AG04450 (cell line): ENCODE results near the gene FANK1. TPM values are rescaled to one million over a fixed set of nuclear protein-coding genes. Genes with fewer than 3 reads are reported as not detected.
A peak's percentile ranks its signal among the peaks of the same experiment; 100 is the strongest.

Experiments
- CTCF ChIA-PET: fragments of 300-600, 350-600 bp; formaldehyde crosslinking; extraction: SDS; loops from one replicate; lab custom pipeline; 2022; ENCODE audit warnings: antibody characterized with exemption, inconsistent platforms; lab: Charles Lee
- POLR2A ChIA-PET: fragments of 350-600 bp; formaldehyde crosslinking; extraction: SDS; loops from one replicate; lab custom pipeline; 2021; ENCODE audit warnings: antibody characterized with exemption, inconsistent platforms; lab: Yijun Ruan, JAX
- DNase-seq: peaks from one replicate; pipeline ENCODE4 v3.0.0-alpha.2; 2011; ENCODE audit warnings: low read depth, low spot score
- H3K27ac ChIP-seq: one replicate; pipeline ENCODE4 v1.5.1; 2012; ENCODE audit warnings: low read depth, low read length, control low read depth
- H3K27me3 ChIP-seq: one replicate; pipeline ENCODE4 v1.6.0; 2012; ENCODE audit warnings: low read length; ENCODE audit not compliant: control insufficient read depth, insufficient read depth
- H3K4me3 ChIP-seq: 2 replicates; pipeline ENCODE4 v1.5.1; 2011; ENCODE audit warnings: mild to moderate bottlenecking, low read depth, low read length, control low read depth
- H3K9me3 ChIP-seq: 2 replicates; pipeline ENCODE4 v1.5.1; 2012; ENCODE audit warnings: low read length; ENCODE audit not compliant: control insufficient read depth, insufficient read depth
- CTCF ChIP-seq: IDR thresholded peaks from 2 replicates; pipeline ENCODE4 v1.5.1; 2011; ENCODE audit warnings: low read depth, low read length, control low read depth, inconsistent platforms
- polyA plus RNA-seq: library from polyadenylated mRNA; depleted of rRNA; stranded (reverse); fragments of >200 nt; gene quantifications from 2 replicates; pipeline ENCODE4 v1.2.3, GENCODE V29; 2011

Gene FANK1
- polyA plus RNA-seq, 1 experiment: 4.0 TPM

DNA sequence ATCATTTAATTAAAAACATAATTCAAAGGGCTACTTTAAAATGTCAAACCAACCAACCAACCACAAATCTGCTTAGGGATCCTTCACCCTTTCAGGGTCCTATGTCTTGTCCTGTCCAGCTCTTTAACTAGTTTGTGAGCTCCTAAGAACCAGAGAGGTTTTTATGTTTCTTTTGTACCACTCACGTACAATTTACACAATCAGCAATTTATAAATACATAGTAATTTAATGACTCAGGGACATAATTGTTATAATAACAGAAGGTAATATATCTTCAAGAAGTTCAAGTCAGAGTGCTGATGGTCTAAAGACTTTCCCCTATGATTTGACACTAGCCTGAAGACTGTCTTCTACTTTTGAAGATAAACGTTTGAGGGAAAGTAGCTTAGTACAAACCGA is 31.2 kb upstream of the FANK1 start:
- Histone ChIP-seq H3K27ac (no peak overlapping the region), H3K27me3 (no peaks in the 10 kb centered on the region), H3K9me3 (no peaks in the 10 kb centered on the region), H3K4me3 (no peak overlapping the region)
- ChIA-PET POLR2A (no interaction called here), CTCF (interaction anchor here (0.7 to 2.1 kb wide), 2 partner anchors 69 to 1420 kb away, joined by 4 to 11 read pairs; no protein-coding TSS in a partner anchor)
- DNase-seq: no peak
- no peak for TF ChIP-seq CTCF

- POLR2A ChIA-PET: no interaction called here
- no peak overlapping the region for H3K4me3 ChIP-seq
- no peaks in the 10 kb centered on the region for H3K9me3 ChIP-seq
- no peak for TF ChIP-seq CTCF
- CTCF ChIA-PET: interaction anchor here (0.5 to 2.1 kb wide), 2 partner anchors 12 to 68 kb away, joined by 4 to 11 read pairs; no protein-coding TSS in a partner anchor
- H3K27me3 ChIP-seq: no peaks in the 10 kb centered on the region
- DNase-seq: no peak
- no peak overlapping the region for H3K27ac ChIP-seq
Observed at GRCh38 chr10:125866421-125867029, 29.8 kb upstream of the FANK1 start.

- Histone ChIP-seq H3K9me3 (no peaks in the 10 kb centered on the region), H3K27ac (no peak overlapping the region), H3K4me3 (no peak overlapping the region), H3K27me3 (no peaks in the 10 kb centered on the region)
- ChIA-PET POLR2A (no interaction called here), CTCF (interaction anchor here (0.6 to 4.5 kb wide), 23 partner anchors 8 to 899 kb away, joined by 3 to 28 read pairs (median 3); no protein-coding TSS in a partner anchor)
- peak; percentile 32 for DNase-seq
- TF ChIP-seq CTCF: peak; percentile 80
Observed at GRCh38 chr10:125868372-125868975, 27.9 kb upstream of the FANK1 start.

- CTCF ChIA-PET: interaction anchor here (4.5 kb wide), 1 partner anchor 632 kb away, joined by 28 read pairs; no protein-coding TSS in a partner anchor
- POLR2A ChIA-PET: interaction anchor here (0.5 to 1.3 kb wide), 2 partner anchors 8 to 651 kb away, joined by 3 to 6 read pairs; no protein-coding TSS in a partner anchor
- DNase-seq: peak; percentile 33
- Histone ChIP-seq H3K9me3 (no peaks in the 10 kb centered on the region; the same call in 1 of the 2 replicates), H3K27ac (no peak overlapping the region), H3K4me3 (no peak overlapping the region), H3K27me3 (no peaks in the 10 kb centered on the region)
- TF ChIP-seq CTCF: no peak
Observed at GRCh38 chr10:125871338-125871737, 25.0 kb upstream of the FANK1 start.
